Stimulated activated memory B cell treated with anti-CD40 and anti-IgM and Interleukin-4, amounts not matched to agents 10 μg/mL and 1 μg/mL and 100 μg/mL, for 72 hours (primary cell): ENCODE results near the gene FOXN4.

ENCODE experiments used
- ATAC-seq: fragments of 150-1000 bp; cut with Tn5 transposase; 2 replicates; pipeline ENCODE4 v1.10.0; 2021
- H3K27ac Mint-ChIP-seq: one replicate; pipeline ENCODE4 v1.8.0; 2022; ENCODE audit warnings: mild to moderate bottlenecking, mixed read lengths
- H3K27me3 Mint-ChIP-seq: one replicate; pipeline ENCODE4 v1.8.0; 2022; ENCODE audit warnings: mixed read lengths
- H3K36me3 Mint-ChIP-seq: one replicate; pipeline ENCODE4 v1.8.0; 2022; ENCODE audit warnings: mixed read lengths
- H3K4me1 Mint-ChIP-seq: one replicate; pipeline ENCODE4 v1.8.0; 2022; ENCODE audit warnings: mixed read lengths
- H3K4me3 Mint-ChIP-seq: one replicate; pipeline ENCODE4 v1.8.0; 2022; ENCODE audit warnings: mild to moderate bottlenecking, moderate library complexity, mixed read lengths
- H3K9me3 Mint-ChIP-seq: one replicate; pipeline ENCODE4 v1.8.0; 2022; ENCODE audit warnings: mixed read lengths

The FOXN4 gene

DNA sequence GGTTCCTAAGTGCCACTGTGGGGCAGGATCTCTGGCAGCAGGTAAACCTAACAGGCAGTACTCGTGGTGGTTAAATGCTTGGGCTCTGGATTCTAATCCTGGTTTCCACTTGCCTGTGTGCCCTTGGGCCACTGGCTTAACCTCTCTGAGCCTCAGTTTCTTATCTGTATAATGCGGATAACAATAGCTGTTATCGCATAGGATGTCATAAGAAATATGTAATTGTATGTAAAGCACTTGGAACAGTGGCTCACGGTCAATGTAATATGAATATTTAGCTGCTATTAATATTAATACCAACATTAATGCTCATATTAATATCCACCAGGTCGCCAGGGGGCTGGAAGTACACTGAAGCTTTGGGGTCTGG, 16.8 kb downstream of the FOXN4 start:
- Mint-ChIP-seq H3K4me3 (no peak overlapping the region), H3K9me3 (no peaks in the 10 kb centered on the region), H3K27ac (no peak overlapping the region), H3K36me3 (no peaks in the 10 kb centered on the region), H3K27me3 (peaks cover 79% of the 10 kb centered on the region), H3K4me1 (no peaks in the 10 kb centered on the region)
- ATAC-seq: no peak

DNA sequence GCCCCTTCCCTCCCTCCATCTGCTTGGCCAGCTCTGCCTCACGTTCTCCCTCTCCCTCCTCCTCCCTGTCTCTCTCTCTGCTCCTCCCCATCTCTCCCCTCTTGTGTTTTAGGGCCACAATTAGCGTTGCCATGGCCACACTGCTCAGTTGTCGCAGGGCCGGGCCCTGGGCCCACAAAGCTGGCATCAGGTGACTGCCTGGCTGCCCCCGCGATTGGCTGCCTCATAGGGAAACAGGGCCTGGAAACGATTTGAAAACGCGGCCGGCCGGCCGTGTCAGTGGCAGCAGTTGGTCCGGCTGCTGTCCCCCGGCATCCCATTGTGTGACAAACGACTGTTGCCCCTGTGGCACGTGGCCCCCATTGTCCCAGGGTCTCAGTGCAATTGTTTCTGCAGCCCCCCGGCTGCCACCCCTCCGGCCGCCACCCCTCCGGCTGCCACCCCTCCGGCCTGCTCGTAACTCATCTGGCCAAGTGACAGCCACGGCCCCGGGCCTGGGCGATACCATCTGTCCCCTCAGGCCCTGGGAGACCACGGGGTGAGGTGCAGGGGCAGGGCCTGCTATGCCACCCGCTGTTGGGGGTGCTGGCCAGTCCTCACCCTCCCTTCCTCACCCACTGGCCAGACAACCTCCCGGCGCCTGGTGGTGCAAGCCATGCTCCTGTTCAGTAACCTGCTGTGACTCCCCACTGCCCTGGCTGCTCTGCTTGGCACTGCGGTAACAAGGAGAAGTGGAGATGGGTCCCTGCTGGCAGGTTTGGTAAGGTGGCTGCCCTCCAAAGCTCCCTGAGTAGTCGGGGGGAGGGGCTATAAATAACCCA, 17.4 kb downstream of the FOXN4 start:
- H3K9me3 Mint-ChIP-seq: no peaks in the 10 kb centered on the region
- H3K36me3 Mint-ChIP-seq: no peaks in the 10 kb centered on the region
- H3K27me3 Mint-ChIP-seq: peaks cover 81% of the 10 kb centered on the region
- no peak overlapping the region for H3K4me3 Mint-ChIP-seq
- ATAC-seq: no peak
- H3K4me1 Mint-ChIP-seq: no peaks in the 10 kb centered on the region
- H3K27ac Mint-ChIP-seq: no peak overlapping the region

DNA sequence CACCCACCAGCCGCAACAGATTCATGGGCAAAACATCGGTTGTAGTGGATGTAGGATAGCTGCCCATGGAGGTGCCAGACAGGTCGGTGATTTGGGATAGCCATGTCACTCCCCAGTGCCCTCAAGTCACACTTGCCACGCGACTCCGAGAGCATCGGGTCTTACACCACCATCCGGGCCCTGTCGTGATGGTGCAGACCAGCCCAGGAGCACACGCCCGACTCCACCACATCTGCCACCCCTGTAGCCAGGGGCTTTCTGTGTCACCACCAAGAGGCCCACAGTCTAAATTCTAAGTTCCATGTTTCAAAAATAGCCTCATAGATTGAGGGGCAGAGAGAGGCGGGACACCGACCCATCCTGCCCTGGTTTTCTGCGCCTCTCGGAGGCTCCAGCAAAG, 18.0 kb downstream of the FOXN4 start:
- Mint-ChIP-seq H3K9me3 (no peaks in the 10 kb centered on the region), H3K4me1 (no peaks in the 10 kb centered on the region), H3K27me3 (peaks cover 81% of the 10 kb centered on the region), H3K36me3 (no peaks in the 10 kb centered on the region), H3K27ac (no peak overlapping the region), H3K4me3 (no peak overlapping the region)
- no peak for ATAC-seq

DNA sequence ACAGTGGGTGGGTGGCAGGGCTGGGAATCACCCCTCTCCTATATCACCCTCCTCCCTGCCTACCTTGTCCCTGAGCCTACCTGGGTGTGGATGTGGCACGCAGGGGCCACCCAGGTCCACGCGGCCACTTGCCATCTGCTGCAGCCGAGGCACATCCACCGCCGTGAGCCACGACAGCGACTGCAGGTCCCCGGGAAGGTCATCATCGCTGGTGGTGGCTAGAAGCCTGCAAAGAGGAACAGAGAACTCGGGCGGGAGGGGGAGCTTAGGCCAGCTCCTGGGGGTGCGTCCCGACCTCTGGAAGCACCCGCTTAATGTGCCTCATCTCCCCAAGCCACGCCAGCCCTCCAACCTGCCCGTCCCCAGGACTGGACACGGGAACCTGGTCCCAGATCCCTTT, 19.0 kb downstream of the FOXN4 start:
- Mint-ChIP-seq H3K36me3 (no peaks in the 10 kb centered on the region), H3K4me3 (no peak overlapping the region), H3K4me1 (no peaks in the 10 kb centered on the region), H3K27me3 (peaks cover 73% of the 10 kb centered on the region), H3K9me3 (peaks cover 3% of the 10 kb centered on the region), H3K27ac (no peak overlapping the region)
- ATAC-seq: no peak

DNA sequence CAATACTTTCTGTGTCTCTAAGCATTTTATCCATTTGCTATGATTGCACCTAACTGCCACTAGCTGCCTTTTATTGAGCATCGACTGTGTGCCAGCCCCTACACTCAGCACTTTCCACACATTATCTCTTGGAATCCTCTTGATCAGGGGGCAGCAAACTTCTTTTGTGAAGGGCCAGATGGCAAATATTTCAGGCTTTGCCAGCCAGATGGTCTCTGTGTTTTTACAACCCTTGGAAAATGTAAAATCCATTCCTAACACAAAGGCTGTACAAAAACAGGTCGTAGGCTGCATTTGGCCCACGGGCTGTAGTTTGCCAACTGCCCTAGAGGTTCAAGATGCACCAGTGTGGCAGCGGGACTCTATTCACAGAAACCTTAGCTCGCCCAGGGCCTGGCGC, 19.5 kb downstream of the FOXN4 start:
- Mint-ChIP-seq H3K27me3 (peaks cover 68% of the 10 kb centered on the region), H3K4me1 (no peaks in the 10 kb centered on the region), H3K4me3 (no peak overlapping the region), H3K27ac (no peak overlapping the region), H3K9me3 (peaks cover 8% of the 10 kb centered on the region), H3K36me3 (no peaks in the 10 kb centered on the region)
- no peak for ATAC-seq

DNA sequence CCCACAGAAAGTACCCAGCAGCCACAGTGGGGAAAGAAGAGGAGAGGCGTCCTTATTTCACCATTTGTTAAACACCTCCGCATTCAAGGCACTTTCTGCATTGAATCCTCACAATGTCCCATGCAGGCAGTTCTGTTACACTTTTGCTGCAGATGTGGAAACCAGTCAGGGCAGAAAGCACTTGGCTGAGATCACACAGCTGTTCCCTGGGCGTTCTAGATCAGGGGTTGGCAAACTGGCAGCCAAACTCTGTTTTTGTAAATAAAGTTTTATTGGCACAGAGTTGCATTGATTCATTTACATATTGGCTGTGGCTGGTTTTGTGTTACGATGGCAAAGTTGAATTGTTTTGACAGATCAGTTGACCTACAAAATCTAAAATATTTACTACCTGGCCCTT, 20.1 kb downstream of the FOXN4 start:
- Mint-ChIP-seq H3K9me3 (peaks cover 8% of the 10 kb centered on the region), H3K4me3 (no peak overlapping the region), H3K27ac (no peak overlapping the region), H3K36me3 (no peaks in the 10 kb centered on the region), H3K4me1 (no peaks in the 10 kb centered on the region), H3K27me3 (peaks cover 62% of the 10 kb centered on the region)
- no peak for ATAC-seq

DNA sequence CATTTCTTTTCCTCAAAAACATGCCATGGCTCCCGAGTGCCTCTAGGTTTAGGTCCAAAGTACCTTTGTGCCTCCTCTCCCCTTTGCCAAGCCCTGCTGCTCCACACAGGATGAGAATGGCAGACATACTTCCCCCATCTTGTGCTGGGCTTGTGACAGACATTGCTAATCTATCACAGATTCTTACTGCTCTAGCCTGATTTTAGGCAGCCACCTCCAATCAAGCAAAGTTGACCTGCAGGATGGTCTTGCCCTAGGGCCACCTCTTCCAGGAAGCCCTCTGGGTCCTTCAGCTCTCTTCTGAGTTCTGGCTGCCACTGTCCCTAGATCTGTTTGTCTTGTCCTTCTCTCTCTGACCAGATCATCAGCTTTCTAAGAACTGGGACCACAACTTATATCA, 20.5 kb downstream of the FOXN4 start:
- no peak overlapping the region for H3K4me3 Mint-ChIP-seq
- ATAC-seq: no peak
- peaks cover 60% of the 10 kb centered on the region for H3K27me3 Mint-ChIP-seq
- H3K36me3 Mint-ChIP-seq: no peaks in the 10 kb centered on the region
- no peak overlapping the region for H3K27ac Mint-ChIP-seq
- peaks cover 8% of the 10 kb centered on the region for H3K9me3 Mint-ChIP-seq
- no peaks in the 10 kb centered on the region for H3K4me1 Mint-ChIP-seq

DNA sequence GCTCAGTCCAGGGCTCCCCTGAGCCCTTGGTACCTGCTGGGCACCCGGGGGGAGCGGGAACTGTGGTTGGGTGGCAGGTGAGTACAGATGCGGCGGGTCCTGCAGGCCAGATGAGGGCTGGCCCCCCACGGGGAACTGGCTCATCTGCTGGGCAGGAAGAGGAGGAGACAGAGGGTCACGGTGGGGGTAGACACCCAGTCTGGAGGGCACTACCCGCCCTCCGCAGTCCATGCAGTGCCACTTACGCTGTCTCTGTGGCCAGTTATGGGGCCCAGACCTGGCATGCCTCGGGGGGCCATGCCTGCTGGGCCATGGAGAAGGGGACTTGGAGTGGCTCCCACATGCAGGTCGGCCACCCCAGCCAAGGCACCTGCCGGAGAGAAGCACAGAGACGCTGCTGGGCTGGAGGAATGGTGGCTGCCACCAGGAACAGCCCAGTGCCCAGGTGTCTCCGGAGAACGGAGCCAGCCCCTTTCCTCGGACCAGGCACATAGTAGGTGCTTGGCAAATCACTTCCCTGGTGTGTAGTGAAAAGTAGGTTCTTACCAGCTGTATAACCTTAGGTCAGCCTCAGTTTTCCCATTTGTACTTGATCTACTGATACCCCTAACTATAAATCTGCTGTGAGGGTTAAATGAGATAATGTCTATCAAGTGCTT, 21.1 kb downstream of the FOXN4 start:
- Mint-ChIP-seq H3K4me3 (no peak overlapping the region), H3K4me1 (no peaks in the 10 kb centered on the region), H3K36me3 (no peaks in the 10 kb centered on the region), H3K27ac (no peak overlapping the region), H3K9me3 (peaks cover 8% of the 10 kb centered on the region), H3K27me3 (peaks cover 53% of the 10 kb centered on the region)
- no peak for ATAC-seq

DNA sequence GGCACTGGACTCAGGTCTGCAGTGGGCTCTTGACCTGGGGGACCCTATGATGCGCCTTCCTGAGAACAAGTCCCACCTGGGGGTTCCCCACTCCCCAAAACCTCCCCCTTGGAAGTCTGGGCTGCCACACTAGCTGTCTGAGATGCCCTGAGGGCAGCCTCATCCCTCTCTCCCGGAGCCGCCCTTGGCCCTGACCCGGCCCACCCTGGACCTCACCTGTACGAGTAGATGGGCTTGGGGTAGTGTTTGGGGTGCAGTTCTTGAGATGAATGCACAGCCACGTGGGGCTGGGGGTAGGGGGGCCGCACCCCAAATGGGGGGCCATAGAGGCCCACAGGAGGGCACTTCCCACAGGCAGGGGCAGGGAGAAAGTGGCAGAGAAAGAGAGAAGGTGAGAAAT, 21.9 kb downstream of the FOXN4 start:
- Mint-ChIP-seq H3K27ac (no peak overlapping the region), H3K27me3 (peaks cover 48% of the 10 kb centered on the region), H3K9me3 (peaks cover 8% of the 10 kb centered on the region), H3K36me3 (no peaks in the 10 kb centered on the region), H3K4me3 (no peak overlapping the region), H3K4me1 (no peaks in the 10 kb centered on the region)
- ATAC-seq: no peak

DNA sequence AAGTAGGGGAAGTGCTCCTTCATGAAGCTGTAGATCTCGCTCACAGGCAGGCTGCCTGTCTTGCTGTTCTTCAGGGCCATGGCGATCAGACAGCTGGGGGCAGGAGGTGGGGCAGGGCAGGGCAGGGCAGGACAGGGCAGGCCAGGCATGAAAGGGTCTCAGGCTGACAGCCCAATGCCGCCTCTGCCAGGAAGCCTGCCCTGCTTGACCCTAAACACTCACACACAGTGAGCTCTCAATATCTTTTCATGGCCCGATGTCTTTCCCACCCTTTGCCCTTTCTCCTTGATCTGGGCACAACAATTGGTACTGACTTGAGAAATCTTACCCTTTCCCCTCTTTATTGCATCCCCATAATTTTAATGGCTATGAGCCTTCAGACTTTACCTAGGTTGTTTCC, 22.4 kb downstream of the FOXN4 start:
- Mint-ChIP-seq H3K4me3 (no peak overlapping the region), H3K27me3 (peaks cover 43% of the 10 kb centered on the region), H3K4me1 (no peaks in the 10 kb centered on the region), H3K27ac (no peak overlapping the region), H3K9me3 (peaks cover 8% of the 10 kb centered on the region), H3K36me3 (no peaks in the 10 kb centered on the region)
- ATAC-seq: no peak

DNA sequence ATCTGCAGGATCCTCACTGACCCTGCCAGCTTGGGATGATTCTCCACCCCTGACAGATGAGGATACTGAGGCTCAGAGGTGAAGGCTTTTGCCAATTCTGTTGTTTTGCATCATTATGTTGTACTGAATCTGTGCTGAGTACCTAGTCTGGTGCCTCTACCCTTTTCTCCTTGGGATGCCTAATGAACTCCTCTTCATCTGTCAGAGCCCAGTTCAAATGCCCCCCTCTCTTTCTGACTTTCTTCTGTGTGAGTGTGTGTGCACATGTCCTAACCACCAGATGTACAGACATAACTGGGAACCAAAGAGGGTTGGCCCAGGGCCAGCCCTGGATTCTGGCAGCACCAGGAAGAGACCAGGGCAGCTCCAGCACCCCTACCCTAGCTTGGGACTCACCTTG, 22.8 kb downstream of the FOXN4 start:
- peaks cover 8% of the 10 kb centered on the region for H3K9me3 Mint-ChIP-seq
- H3K4me1 Mint-ChIP-seq: no peaks in the 10 kb centered on the region
- ATAC-seq: no peak
- H3K27me3 Mint-ChIP-seq: peaks cover 39% of the 10 kb centered on the region
- no peak overlapping the region for H3K4me3 Mint-ChIP-seq
- H3K27ac Mint-ChIP-seq: no peak overlapping the region
- no peaks in the 10 kb centered on the region for H3K36me3 Mint-ChIP-seq

DNA sequence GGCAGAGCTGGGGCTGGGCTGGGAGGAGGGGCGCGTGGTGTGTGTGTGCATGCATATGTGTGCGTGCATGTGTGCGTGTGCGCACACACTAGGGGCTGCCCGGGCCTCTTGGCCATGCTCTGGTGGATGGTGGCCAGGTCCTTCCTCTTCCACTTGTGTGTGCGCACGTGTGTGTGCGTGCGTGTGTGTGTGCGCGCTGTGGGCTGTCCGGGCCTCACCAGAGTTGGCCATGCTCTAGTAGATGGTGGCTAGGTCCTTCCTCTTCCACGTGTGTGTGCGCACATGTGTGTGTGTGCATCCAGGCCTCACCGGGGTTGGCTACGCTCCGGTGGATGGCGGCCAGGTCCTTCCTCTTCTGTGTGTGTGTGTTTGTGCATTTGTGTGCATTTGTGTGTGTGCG, 24.7 kb downstream of the FOXN4 start:
- no peak for ATAC-seq

DNA sequence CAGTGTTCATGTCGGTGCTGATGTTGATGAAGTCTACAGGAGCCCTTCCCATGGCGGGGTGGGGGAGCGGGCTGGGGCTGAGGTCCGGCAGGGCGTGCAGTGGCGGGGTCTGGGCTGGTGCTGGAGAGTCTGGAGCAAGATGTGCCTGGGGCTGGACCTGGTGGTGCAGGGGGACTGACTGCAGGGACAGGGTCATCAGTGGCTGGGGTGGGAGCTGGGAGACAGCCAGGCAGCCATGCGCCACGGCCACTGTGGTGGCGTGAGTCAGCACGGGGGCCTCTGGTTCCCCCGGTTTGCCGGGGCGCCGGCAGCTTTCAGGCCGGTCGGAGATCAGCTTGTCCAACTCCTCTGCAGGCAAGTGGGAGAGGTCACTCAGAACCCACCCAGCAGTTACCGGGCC, 27.6 kb downstream of the FOXN4 start:
- no peaks in the 10 kb centered on the region for H3K4me1 Mint-ChIP-seq
- peaks cover 30% of the 10 kb centered on the region for H3K27me3 Mint-ChIP-seq
- H3K9me3 Mint-ChIP-seq: peaks cover 8% of the 10 kb centered on the region
- H3K27ac Mint-ChIP-seq: no peak overlapping the region
- no peaks in the 10 kb centered on the region for H3K36me3 Mint-ChIP-seq
- no peak overlapping the region for H3K4me3 Mint-ChIP-seq
- no peak for ATAC-seq

More for the DNA sequence above, 24.7 kb downstream of the FOXN4 start:
- no peak overlapping the region for H3K4me3 Mint-ChIP-seq
- H3K27me3 Mint-ChIP-seq: peaks cover 29% of the 10 kb centered on the region
- H3K27ac Mint-ChIP-seq: no peak overlapping the region
- peaks cover 8% of the 10 kb centered on the region for H3K9me3 Mint-ChIP-seq
- H3K4me1 Mint-ChIP-seq: no peaks in the 10 kb centered on the region
- H3K36me3 Mint-ChIP-seq: no peaks in the 10 kb centered on the region

DNA sequence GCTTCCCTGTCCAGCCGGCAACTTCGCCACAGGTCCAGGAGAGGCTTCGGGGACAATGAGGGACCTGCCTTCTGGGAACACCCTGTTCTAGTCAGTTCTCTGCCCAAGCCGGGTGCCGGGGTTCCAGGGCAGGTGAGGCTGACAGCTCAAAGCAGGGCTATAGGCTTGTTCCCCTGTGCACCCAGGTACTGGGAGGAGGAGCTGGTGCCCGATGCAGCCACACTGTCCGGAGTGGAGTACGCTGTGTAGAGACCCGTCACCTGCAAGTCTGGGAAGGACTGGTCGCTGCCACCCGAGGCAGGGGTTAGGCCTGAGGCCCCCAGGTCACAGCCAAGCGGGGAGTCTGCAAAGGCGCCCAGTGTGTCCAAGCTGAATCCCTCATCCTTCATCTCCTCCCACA, 29.6 kb downstream of the FOXN4 start:
- Mint-ChIP-seq H3K4me3 (no peak overlapping the region), H3K27ac (no peak overlapping the region), H3K9me3 (no peaks in the 10 kb centered on the region), H3K4me1 (no peaks in the 10 kb centered on the region), H3K36me3 (no peaks in the 10 kb centered on the region), H3K27me3 (peaks cover 38% of the 10 kb centered on the region)
- no peak for ATAC-seq

DNA sequence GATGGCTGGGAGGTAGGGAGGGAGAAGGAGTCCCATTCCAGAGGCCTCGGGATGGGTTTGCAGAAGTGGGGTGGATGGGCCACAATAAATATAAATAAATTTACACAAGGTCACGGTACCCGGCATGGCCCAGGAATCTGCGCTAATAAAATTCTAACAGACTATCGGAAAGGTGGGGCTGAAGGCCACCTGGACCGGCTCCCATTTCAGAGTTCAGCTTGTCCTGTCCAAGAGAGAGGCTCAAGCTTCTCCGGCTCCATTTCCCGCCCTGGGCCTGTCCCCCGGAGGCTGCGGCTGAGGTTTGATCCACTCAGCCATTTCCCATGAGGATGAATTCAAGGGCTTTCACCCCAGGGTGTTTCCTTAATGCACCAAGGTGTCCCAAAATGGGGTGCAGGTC, 30.2 kb downstream of the FOXN4 start:
- Mint-ChIP-seq H3K9me3 (no peaks in the 10 kb centered on the region), H3K4me3 (no peak overlapping the region), H3K4me1 (no peaks in the 10 kb centered on the region), H3K27ac (no peak overlapping the region), H3K36me3 (no peaks in the 10 kb centered on the region), H3K27me3 (peaks cover 40% of the 10 kb centered on the region)
- no peak for ATAC-seq
